Inferior parietal cortex (tissue), 1 donor: ENCODE results near the gene GLT1D1.

Source experiments
- DNase-seq: peaks from one replicate; pipeline ENCODE4 v3.0.0-alpha.2; 2016; ENCODE audit errors: extremely low spot score

Gene GLT1D1

DNA sequence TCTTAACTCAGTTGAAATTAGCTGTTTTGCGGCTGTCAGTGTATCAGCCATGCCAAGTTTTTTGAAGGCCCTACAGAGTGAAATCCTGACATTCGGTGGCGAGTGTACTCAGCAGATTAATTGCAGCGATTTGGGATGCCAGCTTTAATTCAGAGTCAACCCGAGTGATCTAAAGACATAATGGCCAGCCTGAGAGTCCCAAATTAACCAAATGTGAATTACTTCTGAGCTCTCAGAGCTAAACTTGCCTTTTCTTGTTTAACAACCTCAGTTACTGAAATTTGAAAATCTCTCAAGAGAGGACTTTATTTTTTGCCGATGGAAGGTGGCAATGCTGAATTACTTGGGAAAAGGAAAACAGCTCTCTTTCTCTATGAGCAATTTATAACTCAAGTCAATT is 148.5 kb downstream of the GLT1D1 start:
- no peak for DNase-seq

DNA sequence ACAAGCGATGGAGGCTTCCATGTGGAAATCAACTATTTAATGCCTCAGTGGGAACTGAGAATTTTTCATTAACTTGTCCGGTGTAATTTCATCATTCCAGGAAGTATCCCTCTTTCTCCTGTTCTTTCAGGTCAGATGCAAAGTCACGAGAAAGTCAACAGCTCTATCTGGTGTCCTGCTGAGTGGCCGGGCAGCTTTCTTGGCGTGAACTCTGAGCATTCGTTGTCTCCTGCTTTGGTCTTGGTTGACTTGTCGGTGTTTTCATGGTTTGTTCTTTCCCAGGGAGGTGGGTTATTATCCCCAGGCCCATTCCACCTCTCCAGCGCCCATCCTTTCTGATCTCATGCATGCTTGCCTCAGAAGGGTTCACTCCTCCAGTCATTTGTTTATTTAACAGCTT is 149.1 kb downstream of the GLT1D1 start:
- DNase-seq: no peak

DNA sequence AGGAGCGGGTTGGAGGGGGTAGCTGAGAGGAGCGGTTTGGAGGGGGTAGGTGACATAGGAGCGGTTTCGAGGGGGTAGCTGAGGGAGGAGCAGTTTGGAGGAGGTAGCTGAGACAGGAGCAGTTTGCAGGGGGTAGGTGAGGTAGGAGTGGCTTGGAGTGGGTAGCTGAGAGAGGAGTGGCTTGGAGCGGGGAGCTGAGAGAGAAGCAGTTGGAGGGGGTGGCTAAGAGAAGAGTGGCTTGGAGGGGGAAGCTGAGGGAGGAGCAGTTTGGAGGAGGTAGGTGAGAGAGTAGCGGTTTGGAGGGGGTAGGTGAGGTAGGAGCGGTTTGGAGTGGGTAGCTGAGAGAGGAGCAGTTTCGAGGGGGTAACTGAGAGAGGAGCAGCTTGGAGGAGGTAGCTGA is 152.1 kb downstream of the GLT1D1 start:
- no peak for DNase-seq

DNA sequence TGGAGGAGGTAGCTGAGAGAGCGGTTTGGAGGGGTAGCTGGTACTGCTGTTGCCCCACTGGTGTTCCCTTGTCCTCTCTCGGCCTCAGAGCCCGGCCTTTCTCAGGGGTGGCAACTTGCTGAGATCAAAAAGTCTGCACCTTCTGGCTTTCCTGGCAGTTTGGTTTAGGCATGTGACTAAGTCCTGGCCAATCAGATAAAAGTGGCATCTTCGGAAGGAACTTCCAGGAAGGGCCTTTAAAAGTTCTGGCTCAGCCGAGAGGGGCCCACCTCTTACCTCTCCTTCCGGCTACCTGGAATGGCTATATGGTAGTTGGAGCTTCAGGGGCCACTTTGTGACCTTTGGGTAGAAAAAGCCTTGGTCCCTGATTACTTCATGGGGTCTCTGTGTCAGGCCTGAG is 152.6 kb downstream of the GLT1D1 start:
- no peak for DNase-seq

DNA sequence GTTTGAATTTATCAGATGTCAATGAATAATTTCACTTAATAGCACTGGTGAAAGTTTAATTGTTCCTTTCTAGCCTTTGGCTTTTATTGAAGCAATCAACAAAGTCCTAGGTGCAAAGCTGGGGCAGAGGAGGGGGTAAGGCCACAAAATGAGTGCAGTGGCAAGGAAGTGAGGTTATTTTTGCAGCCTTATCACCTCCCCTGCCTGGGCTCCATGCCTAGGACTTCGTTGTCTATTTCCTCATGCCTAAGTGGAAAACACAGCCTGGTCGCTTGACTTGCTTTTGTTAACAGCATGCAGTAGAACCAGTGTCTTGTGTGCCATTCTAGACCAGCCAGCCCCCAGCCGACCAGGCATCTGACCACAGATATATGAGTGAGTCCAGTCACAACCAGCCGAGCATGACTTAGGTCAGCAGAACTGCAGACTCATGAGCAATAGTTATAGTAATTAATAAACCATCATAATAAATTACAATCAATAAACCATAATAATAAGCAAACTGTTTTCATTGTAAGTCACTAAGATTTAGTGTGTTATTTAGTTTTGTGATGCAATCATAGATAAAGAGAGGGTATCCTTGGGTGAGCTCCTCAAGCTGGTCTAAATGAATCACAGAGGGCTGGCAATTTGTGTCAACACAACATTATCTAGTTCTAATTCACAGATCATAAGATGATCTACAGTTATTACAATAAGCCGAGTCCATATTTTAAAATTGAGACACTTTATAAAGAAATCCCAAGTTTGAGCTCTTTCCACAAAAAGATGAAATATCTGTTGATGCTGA is 156.8 kb downstream of the GLT1D1 start:
- no peak for DNase-seq

DNA sequence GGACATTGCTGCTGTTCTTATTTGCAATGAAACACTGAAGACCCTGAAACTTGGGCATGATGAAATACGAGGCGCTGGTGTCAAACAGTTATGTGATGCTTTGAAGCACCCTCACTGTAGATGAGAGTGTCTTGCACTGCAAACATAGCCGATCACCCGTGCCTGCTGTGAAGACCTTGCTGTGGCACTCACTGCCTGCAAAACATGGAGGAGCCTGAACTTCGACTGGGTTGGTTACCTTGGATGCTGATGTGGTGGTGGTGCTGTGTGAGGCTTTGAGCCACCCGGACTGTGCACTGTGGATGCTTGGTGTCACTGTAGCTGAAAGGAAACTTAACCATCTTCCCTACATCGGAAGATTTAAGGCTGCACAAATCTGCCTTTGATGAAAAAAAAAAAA is 162.9 kb downstream of the GLT1D1 start:
- DNase-seq: no peak

DNA sequence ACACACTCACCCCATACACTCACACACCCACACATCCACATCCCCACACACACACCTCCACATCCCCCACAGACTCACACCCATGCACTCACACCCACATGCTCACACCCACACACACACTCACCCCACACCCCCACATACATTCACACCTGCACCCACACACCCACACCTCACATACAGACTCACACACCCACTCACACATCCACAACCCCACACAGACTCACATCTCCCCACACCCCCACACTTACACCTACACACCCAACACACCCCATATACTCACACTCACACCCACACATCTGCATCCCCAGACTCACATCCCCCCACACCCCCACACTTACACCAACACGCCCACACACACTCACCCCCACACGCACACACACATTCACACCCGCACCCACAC is 171.8 kb downstream of the GLT1D1 start:
- no peak for DNase-seq

DNA sequence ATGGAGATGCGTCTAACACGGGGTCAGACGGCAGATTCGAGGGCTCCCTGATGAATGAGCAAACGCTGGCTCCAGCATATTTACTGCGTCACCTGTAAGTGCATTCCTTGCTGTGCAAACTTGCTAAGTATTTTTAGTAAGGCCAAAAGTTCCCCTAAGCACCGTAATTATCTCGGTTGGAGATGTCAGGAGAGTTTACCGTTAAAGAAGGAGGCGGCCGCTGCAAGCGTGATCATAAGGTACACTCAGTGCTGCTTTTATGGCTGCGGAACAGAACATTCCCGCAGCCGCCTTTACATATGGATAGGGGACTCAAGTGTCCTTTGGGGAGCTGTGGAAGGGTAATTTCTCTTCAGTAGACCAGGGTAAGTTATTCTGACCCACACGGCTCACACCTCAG is 175.6 kb downstream of the GLT1D1 start:
- no peak for DNase-seq
